GM18951 (cell line): ENCODE data around the gene RSPO1.
"Not testable (repeated sequence)": the region's sequence is repeated elsewhere in the genome, so short reads cannot be mapped to it uniquely, and the experiment has no call there.

Experiments
- POLR2A ChIP-seq: IDR thresholded peaks from 4 replicates; pipeline ENCODE4 v1.6.1; 2011; ENCODE audit warnings: mild to moderate bottlenecking; ENCODE audit not compliant: insufficient read length, insufficient read depth; ENCODE audit errors: extremely low read depth
- in situ Hi-C: fragments of 300-500 bp; cut with MboI; formaldehyde crosslinking; loops from one replicate; pipeline ENCODE4 v1.12.0; 2022; ENCODE audit warnings: low sequenced_read_pairs, mixed read lengths, inconsistent platforms; ENCODE audit not compliant: unreplicated experiment

Gene RSPO1, protein sequence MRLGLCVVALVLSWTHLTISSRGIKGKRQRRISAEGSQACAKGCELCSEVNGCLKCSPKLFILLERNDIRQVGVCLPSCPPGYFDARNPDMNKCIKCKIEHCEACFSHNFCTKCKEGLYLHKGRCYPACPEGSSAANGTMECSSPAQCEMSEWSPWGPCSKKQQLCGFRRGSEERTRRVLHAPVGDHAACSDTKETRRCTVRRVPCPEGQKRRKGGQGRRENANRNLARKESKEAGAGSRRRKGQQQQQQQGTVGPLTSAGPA

DNA sequence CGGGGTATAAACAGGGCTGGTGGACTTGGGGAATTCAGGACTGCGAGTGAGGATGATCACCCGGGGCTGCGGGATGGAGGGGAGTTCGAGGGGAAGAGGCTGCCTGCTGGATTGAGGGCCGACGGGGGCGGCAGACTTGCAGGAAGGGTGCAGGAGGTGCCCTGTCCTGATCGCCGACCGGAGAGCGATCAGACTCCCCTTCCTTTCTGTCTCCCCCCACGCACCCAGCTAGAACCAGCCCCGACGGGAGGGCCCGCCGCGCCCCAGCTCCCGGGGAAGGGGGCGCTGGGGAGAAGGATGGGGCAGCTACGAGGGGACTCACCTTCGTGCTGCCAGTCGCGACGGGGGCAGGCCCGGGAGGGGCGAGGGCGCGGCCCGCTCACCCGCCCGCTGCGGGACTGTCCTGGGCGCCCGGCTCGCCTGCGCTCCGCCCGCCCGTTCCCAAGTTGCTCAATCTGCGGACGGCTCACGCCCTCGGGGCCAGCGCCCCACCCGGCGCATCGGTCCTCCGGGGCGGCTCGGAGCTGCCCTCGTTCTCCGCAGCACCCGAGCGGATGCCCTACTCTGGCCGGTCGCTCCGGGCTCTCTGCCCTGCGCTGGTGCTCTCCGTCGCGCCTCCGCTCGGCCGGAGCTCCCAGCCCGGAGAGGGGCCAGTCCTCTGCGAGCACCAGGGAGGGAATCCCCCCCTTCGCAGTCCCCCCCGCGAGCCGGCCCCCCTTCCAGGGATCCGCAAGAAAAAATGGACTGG, at the start of gene RSPO1:
Gene RSPO1, minus strand, starts transcription at position 649 of the 748 bp plus-strand sequence. CDS start 5,231 bp downstream, outside the sequence.
- in situ Hi-C loops, result no loop called here
- TF ChIP-seq POLR2A, result no peak

DNA sequence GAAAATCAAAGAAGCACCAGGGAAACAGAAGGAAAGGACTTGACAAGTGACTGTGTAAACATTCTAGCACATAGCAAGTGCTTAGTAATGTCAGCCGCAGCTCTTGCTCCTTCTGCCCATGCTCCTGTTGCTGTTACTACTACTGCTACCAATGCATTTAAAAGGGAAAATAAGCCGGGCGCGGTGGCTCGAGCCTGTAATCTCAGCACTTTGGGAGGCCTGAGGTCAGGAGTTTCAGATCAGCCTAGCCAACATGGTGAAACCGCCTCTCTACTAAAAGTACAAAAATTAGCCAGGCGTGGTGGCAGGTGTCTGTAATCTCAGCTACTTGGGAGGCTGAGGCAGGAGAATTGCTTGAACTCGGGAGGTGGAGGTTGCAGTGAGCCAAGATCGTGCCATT, 49.5 kb upstream of the RSPO1 start:
- in situ Hi-C loops, result not testable (repeated sequence)

DNA sequence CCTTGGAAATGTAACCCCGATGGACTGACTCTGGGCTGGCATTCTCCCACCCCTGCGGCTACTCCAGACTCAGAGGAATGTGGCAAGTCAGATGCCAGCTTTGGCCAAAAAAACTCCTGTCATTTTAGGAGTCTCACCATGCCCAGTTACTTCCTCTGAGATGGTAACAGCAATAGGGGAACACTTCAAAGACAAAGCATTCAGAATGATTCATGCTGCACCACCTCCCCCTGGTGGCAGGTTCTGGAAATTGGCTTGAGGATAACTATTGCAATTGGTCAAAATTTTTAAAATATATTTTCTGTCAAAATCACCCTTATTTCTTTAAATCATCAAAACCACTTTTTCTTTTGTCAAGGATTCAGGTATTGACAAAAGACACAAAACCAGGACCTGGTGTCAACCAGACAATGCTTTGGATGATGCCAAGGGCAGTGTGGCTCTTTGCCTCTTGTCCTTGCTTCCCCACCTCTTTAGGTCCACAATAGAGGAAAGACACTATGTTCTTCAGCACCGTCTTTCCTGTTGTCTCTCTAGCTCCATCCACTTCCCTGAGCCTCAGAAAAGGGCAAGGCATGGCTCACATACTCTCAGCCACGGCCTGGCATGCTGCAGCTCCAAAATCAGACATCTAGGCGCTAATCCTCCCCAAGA, 47.8 kb upstream of the RSPO1 start:
- TF ChIP-seq POLR2A, result no peak
- in situ Hi-C loops, result no loop called here

DNA sequence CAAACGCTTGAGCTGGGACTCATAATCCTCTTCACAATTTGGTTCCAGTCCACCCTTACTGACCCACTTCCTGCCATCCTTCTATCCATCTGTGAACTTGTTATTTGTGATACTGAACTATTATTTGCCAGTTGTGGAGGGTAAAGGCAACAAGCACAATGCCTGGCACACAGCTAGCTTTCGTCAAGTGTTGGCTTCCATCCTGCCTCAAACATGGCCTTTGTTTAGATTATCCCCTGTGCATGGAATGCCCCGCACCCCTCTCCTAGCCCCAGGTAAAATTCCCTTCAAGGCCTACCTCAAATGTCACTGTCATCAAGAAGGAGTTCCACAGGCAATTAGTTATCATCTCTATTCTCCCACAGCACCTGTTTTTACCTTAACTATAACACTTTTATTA, 46.2 kb upstream of the RSPO1 start:
- in situ Hi-C loops, result no loop called here

DNA sequence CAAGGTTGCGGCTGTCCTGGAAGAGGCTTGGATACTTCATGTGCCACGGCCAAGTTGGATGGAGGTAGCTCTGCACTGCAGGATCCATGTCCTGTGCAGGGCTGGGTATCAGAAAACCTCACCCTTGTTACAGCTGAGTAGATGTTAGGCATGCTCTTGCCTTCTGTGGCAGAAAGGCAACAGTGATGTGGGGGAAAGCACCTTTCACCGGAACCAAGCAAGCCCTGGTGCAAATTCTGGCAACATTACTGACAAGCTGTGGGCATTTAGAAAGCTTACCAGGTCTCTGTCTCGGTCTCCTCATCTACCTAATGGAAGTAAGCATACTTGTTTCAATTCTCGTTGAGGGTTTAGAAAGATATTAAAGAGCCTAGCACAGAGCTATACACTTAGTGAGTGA, 43.1 kb upstream of the RSPO1 start:
- in situ Hi-C loops, result loop anchor here (10.0 kb wide), 1 partner anchor 223 kb away; no protein-coding TSS in a partner anchor
- no peak for TF ChIP-seq POLR2A

More for the DNA sequence above, 46.2 kb upstream of the RSPO1 start:
- no peak for TF ChIP-seq POLR2A

DNA sequence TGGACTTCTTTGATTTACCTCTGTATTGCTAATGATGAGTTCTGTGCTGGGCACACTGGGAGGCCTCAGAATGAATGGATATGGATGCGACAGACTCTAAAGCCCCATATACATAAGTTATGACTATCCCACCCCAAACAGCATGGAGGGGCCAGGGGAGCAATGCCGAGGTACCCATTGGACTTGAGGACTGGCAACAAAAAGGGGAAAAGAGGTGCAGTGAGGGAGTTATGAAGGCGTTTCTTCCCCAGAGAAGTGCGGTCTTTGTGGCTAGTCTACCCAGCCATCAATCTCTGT, 42.4 kb upstream of the RSPO1 start:
- in situ Hi-C loops, result loop anchor here (10.0 kb wide), 1 partner anchor 222 kb away; no protein-coding TSS in a partner anchor
- no peak for TF ChIP-seq POLR2A

DNA sequence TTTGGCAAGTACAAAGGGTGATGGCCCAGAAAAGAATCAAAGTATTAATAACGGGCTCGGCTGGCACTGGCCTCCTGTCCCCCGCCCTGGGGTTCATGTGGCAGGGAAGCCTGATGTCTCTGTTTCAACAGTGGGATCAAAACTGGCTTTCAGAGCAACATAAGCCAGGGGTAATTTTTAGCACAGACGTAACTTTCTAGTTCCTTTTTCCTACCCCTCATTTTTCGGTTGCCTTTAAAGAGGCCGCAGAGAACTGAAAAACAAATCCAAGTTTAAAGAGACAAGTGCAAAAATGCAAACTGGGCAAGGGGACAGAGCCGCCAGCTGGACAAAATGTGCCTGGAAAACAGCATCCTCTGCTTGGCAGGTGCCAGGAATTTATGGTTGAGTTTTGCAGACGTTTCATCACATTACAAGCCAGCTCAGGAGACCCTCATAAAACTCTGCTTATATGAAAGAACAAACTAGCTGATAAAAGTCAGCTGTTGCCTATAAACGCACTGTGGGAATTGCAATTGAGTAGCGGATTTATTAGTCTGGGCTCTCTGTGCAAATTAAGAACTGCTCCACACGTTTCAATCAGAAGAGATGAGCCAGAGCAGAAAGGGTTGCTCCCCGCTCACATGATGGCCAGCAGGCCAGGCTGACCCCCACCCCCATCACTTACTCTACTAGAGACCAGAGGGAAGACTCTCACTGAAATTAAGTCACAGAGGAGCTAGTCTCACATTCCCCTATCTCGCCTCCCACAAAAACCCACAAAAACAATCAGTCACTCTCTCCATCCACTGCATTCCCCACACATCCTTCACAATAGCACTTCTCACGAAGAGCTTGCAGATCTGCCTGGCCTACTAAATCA, 41.8 kb upstream of the RSPO1 start:
- peak; percentile 41 for TF ChIP-seq POLR2A
- in situ Hi-C loops, result loop anchor here (10.0 kb wide), 1 partner anchor 222 kb away; no protein-coding TSS in a partner anchor

DNA sequence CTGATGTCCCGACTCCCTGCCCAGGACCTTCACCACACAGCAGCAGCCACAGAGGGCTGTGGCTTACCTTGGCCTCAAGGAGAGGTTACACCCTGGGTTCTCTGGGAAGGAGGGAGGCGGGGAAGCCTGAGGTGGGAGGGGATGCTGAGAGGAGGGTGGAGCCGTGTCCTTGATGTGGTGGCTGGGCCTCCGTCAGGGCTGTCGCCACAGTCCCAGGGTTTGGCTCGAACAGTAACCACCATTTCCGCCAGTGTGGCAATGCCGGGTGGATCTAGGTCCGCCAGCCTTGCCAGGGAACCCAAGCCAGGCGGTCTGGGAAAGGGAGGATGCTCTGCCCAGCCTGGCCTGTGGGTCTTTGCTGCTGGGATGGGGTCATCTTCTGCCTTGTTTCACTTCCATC, 39.2 kb upstream of the RSPO1 start:
- in situ Hi-C loops, result loop anchor here (5.0 to 10.0 kb wide), 2 partner anchors 67 to 219 kb away; no protein-coding TSS in a partner anchor
- TF ChIP-seq POLR2A, result no peak

DNA sequence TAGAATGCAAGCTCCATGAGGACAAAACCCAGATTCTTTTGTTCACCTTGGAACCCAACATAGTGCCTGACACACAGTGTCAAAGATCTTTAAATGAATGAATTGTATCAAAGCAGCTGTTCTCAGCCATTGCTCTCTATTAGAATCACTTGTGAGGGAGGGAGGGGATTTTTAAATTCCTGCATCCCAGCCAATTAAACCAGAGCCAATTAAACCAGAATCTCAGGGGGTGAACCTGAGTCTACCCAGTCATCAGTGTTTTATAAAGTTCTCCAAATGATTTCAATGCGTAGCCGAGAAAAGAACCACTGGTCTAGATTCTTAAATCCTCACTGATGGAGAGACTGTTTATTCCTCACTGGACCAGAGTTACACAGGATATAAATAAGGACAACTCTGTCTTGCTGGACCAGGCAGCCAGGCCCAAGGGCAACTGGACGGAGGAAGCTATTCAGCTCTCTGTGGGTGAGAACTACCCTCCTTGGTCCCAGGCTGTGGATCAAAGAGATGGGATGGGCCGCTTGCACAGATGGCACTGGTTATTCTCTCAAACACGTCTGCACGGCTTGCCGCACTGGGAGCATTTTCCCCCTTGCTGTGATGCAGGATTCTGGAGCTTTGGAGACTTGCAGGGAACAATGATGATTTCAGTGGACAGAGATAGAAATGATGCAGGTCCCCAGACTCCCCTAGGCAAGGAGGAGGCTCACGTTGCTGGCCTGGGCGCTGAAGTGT, 37.6 kb upstream of the RSPO1 start:
- no peak for TF ChIP-seq POLR2A
- in situ Hi-C loops, result loop anchor here (5.0 to 10.0 kb wide), 2 partner anchors 65 to 218 kb away; no protein-coding TSS in a partner anchor

DNA sequence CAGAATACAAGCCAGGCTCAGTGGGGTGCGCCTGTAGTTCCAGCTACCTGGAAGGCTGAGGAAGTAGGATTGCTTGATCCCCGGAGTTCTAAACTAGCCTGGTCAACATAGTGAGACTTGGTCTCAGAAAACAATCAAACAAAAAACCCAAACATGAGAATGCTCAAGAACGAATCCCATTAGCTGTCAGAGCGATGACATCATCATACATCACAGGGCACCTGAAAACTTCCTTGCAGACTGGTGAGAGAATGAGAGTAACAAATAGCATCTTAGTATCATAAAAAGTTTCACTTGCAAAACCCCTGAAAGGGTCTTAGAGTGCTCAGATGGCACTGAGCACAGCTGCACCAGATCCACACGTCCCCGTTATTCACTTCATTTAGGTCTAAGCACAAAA, 36.6 kb upstream of the RSPO1 start:
- in situ Hi-C loops, result loop anchor here (5.0 to 10.0 kb wide), 2 partner anchors 64 to 216 kb away; no protein-coding TSS in a partner anchor
- no peak for TF ChIP-seq POLR2A

DNA sequence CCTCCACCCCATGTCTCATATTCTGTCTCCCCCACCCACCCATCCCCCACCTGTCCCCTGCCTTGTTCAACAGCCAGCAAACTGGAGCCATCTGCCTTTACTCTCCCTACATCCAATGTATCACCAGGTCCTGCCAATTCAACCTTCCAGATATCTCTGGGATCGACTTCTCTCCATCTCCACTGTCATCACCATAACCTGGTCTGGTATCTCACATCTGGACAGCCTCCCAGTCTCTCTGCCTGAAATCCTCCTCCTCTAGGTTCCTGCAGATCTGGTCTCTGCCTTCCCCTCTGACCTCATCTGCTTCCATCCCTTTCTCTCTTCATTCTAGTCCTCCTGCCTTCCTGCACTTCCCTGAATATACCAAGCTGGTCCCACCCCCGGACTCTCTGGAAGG, 35.4 kb upstream of the RSPO1 start:
- in situ Hi-C loops, result loop anchor here (5.0 to 10.0 kb wide), 2 partner anchors 63 to 215 kb away; no protein-coding TSS in a partner anchor
- TF ChIP-seq POLR2A, result no peak
